GM23338 (cell line): Measurements from ENCODE around the gene DNM1L. TPM values are rescaled to one million over a fixed set of nuclear protein-coding genes. Genes with fewer than 3 reads are reported as not detected.

Experiments used
- ATAC-seq: fragments of 200-7000 bp; cut with Tn5 transposase; 3 replicates; pipeline ENCODE4 v1.9.1; 2020
- DNase-seq: peaks from one replicate; pipeline ENCODE4 v3.0.0-alpha.2; 2015; ENCODE audit warnings: low spot score
- H2AFZ ChIP-seq: fragments of 200-600 bp; sonication (generic); 2 replicates; pipeline ENCODE4 v1.8.0; 2016; ENCODE audit warnings: antibody characterized with exemption, mild to moderate bottlenecking, moderate library complexity
- H3F3A ChIP-seq: fragments of 200-600 bp; sonication (generic); replicated peaks from 2 replicates; pipeline ENCODE4 v1.8.0; 2017; ENCODE audit warnings: antibody characterized with exemption, mixed run types, low read depth
- H3K27ac ChIP-seq: fragments of 200-600 bp; sonication (generic); 2 replicates; pipeline ENCODE4 v1.6.1; 2016; ENCODE audit warnings: low read depth
- H3K27me3 ChIP-seq: fragments of 200-600 bp; sonication (generic); 2 replicates; pipeline ENCODE4 v1.8.0; 2016; ENCODE audit warnings: mild to moderate bottlenecking, mixed run types, moderate library complexity; ENCODE audit not compliant: insufficient read depth
- H3K36me3 ChIP-seq: fragments of 200-600 bp; sonication (generic); 2 replicates; pipeline ENCODE4 v1.8.0; 2016; ENCODE audit warnings: mild to moderate bottlenecking; ENCODE audit not compliant: insufficient read depth
- H3K4me1 ChIP-seq: fragments of 200-600 bp; sonication (generic); 2 replicates; pipeline ENCODE4 v1.8.0; 2016; ENCODE audit warnings: mild to moderate bottlenecking, moderate library complexity; ENCODE audit not compliant: insufficient read depth
- H3K4me2 ChIP-seq: fragments of 200-600 bp; sonication (generic); 2 replicates; pipeline ENCODE4 v1.7.1; 2017; ENCODE audit warnings: mixed run types
- H3K4me3 ChIP-seq: fragments of 200-600 bp; sonication (generic); 2 replicates; pipeline ENCODE4 v1.6.1; 2016; ENCODE audit warnings: mixed run types
- H3K79me2 ChIP-seq: fragments of 200-600 bp; sonication (generic); replicated peaks from 2 replicates; pipeline ENCODE4 v1.8.0; 2017; ENCODE audit warnings: mild to moderate bottlenecking; ENCODE audit not compliant: insufficient read depth
- H3K9me2 ChIP-seq: fragments of 200-600 bp; sonication (generic); 2 replicates; pipeline ENCODE4 v1.8.0; 2017; ENCODE audit not compliant: insufficient read depth
- H4K20me1 ChIP-seq: fragments of 200-600 bp; sonication (generic); replicated peaks from 2 replicates; pipeline ENCODE4 v1.8.0; 2017; ENCODE audit warnings: mild to moderate bottlenecking; ENCODE audit not compliant: insufficient read depth
- H3K27ac Mint-ChIP-seq: 2 replicates; pipeline ENCODE4 v1.8.0; 2020; ENCODE audit warnings: inconsistent platforms, mild to moderate bottlenecking, moderate library complexity, mixed read lengths
- H3K27me3 Mint-ChIP-seq: 3 replicates; pipeline ENCODE4 v1.8.0; 2022; ENCODE audit warnings: low read depth, mild to moderate bottlenecking, moderate library complexity, mixed read lengths, inconsistent platforms; ENCODE audit not compliant: insufficient read depth, poor library complexity
- H3K36me3 Mint-ChIP-seq: 3 replicates; pipeline ENCODE4 v1.8.0; 2021; ENCODE audit warnings: low read depth, mild to moderate bottlenecking, inconsistent platforms, moderate library complexity, mixed read lengths
- H3K4me1 Mint-ChIP-seq: 3 replicates; pipeline ENCODE4 v1.8.0; 2020; ENCODE audit warnings: mild to moderate bottlenecking, inconsistent platforms, mixed read lengths
- H3K4me3 Mint-ChIP-seq: 3 replicates; pipeline ENCODE4 v1.8.0; 2021; ENCODE audit warnings: moderate library complexity, mild to moderate bottlenecking, inconsistent platforms, mixed read lengths
- H3K9me3 Mint-ChIP-seq: 3 replicates; pipeline ENCODE4 v1.8.0; 2020; ENCODE audit warnings: moderate library complexity, mild to moderate bottlenecking, inconsistent platforms, mixed read lengths
- CREB1 ChIP-seq: fragments of 250-450 bp; sonication (Bioruptor Pico); IDR thresholded peaks from 2 replicates; pipeline ENCODE4 v1.5.0; 2020; ENCODE audit warnings: low read depth, mild to moderate bottlenecking, moderate library complexity
- EZH2 ChIP-seq: fragments of 200-600 bp; sonication (generic); IDR thresholded peaks from one replicate; pipeline ENCODE4 v1.8.0; 2017; ENCODE audit warnings: antibody characterized with exemption, mild to moderate bottlenecking, low read depth; ENCODE audit not compliant: unreplicated experiment
- EZH2phosphoT487 ChIP-seq: fragments of 200-600 bp; sonication (generic); IDR thresholded peaks from one replicate; pipeline ENCODE4 v1.8.1; 2018; ENCODE audit warnings: antibody characterized with exemption; ENCODE audit not compliant: unreplicated experiment
- POLR2AphosphoS5 ChIP-seq: IDR thresholded peaks from 2 replicates; pipeline ENCODE4 v1.6.1; 2016; ENCODE audit warnings: antibody characterized with exemption, low read depth
- STAT1 ChIP-seq: IDR thresholded peaks from one replicate; pipeline ENCODE4 v1.6.1; 2016; ENCODE audit warnings: antibody characterized with exemption; ENCODE audit not compliant: unreplicated experiment
- ZNF331 ChIP-seq: fragments of 250-450 bp; sonication (Bioruptor Pico); IDR thresholded peaks from 2 replicates; pipeline ENCODE4 v1.5.0; 2020; ENCODE audit warnings: low read depth, mild to moderate bottlenecking, moderate library complexity
- polyA plus RNA-seq: library from polyadenylated mRNA; unstranded; fragments of >200 nt; fragmentation: Nextera tagmentation; extraction: Ambion mirVana; gene quantifications from 2 replicates; pipeline ENCODE4 v1.2.1, GENCODE V29; 2016
- total RNA-seq: library from RNA; depleted of rRNA; stranded (reverse); fragments of >200 nt; shearing (Covaris generic); gene quantifications from 2 replicates; pipeline ENCODE4 v1.2.3, GENCODE V29; 2014
- TF ChIP-seq, protein P1 (sequence below): IDR thresholded peaks from one replicate; pipeline ENCODE4 v1.6.1; 2018; ENCODE audit warnings: antibody characterized with exemption; ENCODE audit not compliant: unreplicated experiment
- TF ChIP-seq, protein P2 (sequence below), 2 experiments: fragments of 200-600 bp in 1 of 2; sonication (generic) in 1 of 2; conservative IDR thresholded peaks; 2 replicates each; pipeline versions ENCODE4 v1.5.1 to v1.6.1; 2016 to 2017; ENCODE audit warnings: antibody characterized with exemption in 2 of 2, low read depth in 2 of 2, mild to moderate bottlenecking in 2 of 2, moderate library complexity in 1 of 2

DNM1L gene
- total and polyA plus RNA-seq, 2 experiments from 2014 or later = 72.2 to 94.8 TPM

DNA sequence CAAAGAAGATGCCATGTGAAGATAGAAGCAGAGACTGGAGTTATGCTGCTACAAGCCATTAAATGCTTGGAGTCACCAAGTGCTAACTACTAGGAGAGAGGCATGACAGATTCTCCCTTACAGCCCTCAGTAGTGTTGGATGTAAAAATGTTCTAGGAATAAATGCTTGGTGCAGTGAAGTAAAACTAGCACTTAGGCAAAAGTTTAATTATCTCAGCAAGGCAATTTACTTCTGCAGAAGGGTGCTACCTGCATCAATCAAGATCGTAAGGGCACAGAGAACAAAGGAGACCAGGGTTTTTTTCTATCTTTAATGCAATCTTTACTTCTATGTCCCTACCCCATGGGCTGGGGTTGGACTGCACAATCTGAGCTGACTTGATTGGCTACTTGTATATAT lies 9.5 kb upstream of the DNM1L start (continued):
- TF ChIP-seq, protein P1, sequence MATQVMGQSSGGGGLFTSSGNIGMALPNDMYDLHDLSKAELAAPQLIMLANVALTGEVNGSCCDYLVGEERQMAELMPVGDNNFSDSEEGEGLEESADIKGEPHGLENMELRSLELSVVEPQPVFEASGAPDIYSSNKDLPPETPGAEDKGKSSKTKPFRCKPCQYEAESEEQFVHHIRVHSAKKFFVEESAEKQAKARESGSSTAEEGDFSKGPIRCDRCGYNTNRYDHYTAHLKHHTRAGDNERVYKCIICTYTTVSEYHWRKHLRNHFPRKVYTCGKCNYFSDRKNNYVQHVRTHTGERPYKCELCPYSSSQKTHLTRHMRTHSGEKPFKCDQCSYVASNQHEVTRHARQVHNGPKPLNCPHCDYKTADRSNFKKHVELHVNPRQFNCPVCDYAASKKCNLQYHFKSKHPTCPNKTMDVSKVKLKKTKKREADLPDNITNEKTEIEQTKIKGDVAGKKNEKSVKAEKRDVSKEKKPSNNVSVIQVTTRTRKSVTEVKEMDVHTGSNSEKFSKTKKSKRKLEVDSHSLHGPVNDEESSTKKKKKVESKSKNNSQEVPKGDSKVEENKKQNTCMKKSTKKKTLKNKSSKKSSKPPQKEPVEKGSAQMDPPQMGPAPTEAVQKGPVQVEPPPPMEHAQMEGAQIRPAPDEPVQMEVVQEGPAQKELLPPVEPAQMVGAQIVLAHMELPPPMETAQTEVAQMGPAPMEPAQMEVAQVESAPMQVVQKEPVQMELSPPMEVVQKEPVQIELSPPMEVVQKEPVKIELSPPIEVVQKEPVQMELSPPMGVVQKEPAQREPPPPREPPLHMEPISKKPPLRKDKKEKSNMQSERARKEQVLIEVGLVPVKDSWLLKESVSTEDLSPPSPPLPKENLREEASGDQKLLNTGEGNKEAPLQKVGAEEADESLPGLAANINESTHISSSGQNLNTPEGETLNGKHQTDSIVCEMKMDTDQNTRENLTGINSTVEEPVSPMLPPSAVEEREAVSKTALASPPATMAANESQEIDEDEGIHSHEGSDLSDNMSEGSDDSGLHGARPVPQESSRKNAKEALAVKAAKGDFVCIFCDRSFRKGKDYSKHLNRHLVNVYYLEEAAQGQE = no peak
- TF ChIP-seq ZNF331 (CRISPR knock-in tag) (no peak), EZH2phosphoT487 (no peak), CREB1 (CRISPR knock-in tag) (no peak)

DNA sequence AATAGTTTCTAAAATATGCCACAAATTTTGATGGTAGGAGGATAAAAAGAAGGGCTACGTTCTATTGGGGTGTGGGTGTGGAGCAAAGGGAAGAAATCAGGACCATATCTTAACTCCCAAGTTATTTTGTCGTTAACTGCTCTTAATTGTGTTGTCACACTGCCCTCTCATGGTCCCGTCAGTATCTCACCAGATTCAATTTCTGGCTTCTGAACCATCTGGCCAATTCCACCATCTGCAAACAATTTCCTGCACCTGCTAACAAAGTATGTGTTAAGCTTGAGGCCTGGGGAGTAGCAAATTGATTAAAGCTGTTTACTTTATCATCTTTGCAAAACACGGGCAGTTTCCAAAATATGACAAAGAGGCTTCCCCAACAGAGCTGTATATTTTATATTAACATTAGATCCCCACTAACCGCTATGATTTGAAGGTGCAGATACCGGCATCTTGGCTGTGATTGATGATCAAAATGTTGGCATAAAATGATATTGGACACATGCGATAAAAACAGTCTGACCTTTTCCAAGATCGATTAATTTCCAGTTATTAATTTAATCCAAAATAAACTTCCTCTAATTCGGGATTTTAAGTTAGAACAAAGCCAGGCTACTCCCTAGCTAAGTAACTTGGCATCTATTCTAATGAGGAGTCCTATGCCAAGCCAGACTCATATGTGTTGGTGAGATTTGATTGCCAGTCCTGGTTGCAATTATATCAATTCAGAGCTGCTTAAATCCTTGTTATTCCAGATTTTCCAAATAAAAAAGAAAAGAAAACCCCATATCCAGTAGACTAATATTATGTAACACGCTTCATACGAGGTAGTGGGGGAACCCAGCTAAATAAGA lies 6.9 kb upstream of the DNM1L start:
- no peak overlapping the region for H2AFZ ChIP-seq
- H3K4me1 ChIP-seq = no peaks in the 10 kb centered on the region; the same call in 1 of the 2 replicates
- H3K79me2 ChIP-seq = no peaks in the 10 kb centered on the region
- ATAC-seq (peak; percentile 88), DNase-seq (peak; percentile 84)
- H3K4me2 ChIP-seq = no peak overlapping the region
- Mint-ChIP-seq H3K4me1 (peaks cover 3% of the 10 kb centered on the region; the same call in 1 of the 3 replicates), H3K36me3 (peaks cover 20% of the 10 kb centered on the region), H3K9me3 (peaks cover 26% of the 10 kb centered on the region), H3K27ac (no peak overlapping the region), H3K27me3 (no peaks in the 10 kb centered on the region), H3K4me3 (no peak overlapping the region)
- no peaks in the 10 kb centered on the region for H3K27me3 ChIP-seq
- no peak overlapping the region for H3K27ac ChIP-seq
- no peaks in the 10 kb centered on the region; the same call in 1 of the 2 replicates for H3F3A ChIP-seq
- H3K36me3 ChIP-seq = 0 out of 2 replicates have a peak, but pooled peaks cover 3% of the 10 kb centered on the region
- TF ChIP-seq, protein P2, sequence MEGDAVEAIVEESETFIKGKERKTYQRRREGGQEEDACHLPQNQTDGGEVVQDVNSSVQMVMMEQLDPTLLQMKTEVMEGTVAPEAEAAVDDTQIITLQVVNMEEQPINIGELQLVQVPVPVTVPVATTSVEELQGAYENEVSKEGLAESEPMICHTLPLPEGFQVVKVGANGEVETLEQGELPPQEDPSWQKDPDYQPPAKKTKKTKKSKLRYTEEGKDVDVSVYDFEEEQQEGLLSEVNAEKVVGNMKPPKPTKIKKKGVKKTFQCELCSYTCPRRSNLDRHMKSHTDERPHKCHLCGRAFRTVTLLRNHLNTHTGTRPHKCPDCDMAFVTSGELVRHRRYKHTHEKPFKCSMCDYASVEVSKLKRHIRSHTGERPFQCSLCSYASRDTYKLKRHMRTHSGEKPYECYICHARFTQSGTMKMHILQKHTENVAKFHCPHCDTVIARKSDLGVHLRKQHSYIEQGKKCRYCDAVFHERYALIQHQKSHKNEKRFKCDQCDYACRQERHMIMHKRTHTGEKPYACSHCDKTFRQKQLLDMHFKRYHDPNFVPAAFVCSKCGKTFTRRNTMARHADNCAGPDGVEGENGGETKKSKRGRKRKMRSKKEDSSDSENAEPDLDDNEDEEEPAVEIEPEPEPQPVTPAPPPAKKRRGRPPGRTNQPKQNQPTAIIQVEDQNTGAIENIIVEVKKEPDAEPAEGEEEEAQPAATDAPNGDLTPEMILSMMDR (conservative IDR thresholded peaks at IDR 0.05; ENCODE audit: low read depth in 2 of 2) = peak; percentile 74 to 87
- TF ChIP-seq POLR2AphosphoS5 = no peak
- no peak for TF ChIP-seq EZH2
- TF ChIP-seq, protein P1 = no peak
- no peak for TF ChIP-seq CREB1 (CRISPR knock-in tag)
- no peak for TF ChIP-seq STAT1
- H4K20me1 ChIP-seq = no peaks in the 10 kb centered on the region
- H3K4me3 ChIP-seq = no peak overlapping the region
- H3K9me2 ChIP-seq = no peaks in the 10 kb centered on the region
